Upper lobe of right lung (tissue), 1 donor: ENCODE measurements around the gene PPP2CA. TPM values are rescaled to one million over a fixed set of nuclear protein-coding genes. Genes with fewer than 3 reads are reported as not detected.

ENCODE experiments used
- ATAC-seq: fragments of 200-7000 bp; cut with Tn5 transposase; one replicate; pipeline ENCODE4 v1.9.1; 2020; ENCODE audit warnings: mild to moderate bottlenecking, moderate library complexity
- DNase-seq: peaks from one replicate; pipeline ENCODE4 v3.0.0-alpha.2; 2020
- H3K27ac ChIP-seq: fragments of 200-600 bp; one replicate; pipeline ENCODE4 v1.8.0; 2022
- H3K27me3 ChIP-seq: fragments of 200-600 bp; one replicate; pipeline ENCODE4 v1.8.0; 2022; ENCODE audit warnings: mild to moderate bottlenecking
- H3K36me3 ChIP-seq: fragments of 200-600 bp; one replicate; pipeline ENCODE4 v1.8.0; 2022
- H3K4me1 ChIP-seq: fragments of 200-600 bp; one replicate; pipeline ENCODE4 v1.8.0; 2022
- H3K4me3 ChIP-seq: fragments of 200-600 bp; one replicate; pipeline ENCODE4 v1.8.0; 2022; ENCODE audit warnings: mild to moderate bottlenecking
- H3K9me3 ChIP-seq: fragments of 200-600 bp; one replicate; pipeline ENCODE4 v1.8.0; 2022
- CTCF ChIP-seq: fragments of 200-600 bp; IDR thresholded peaks from one replicate; pipeline ENCODE4 v1.8.0; 2022; ENCODE audit warnings: antibody characterized with exemption
- intact Hi-C: fragments of 100-400 bp; cut with DNase I; formaldehyde crosslinking; loops from one replicate; pipeline ENCODE4 v1.11.0; 2022
- total RNA-seq: library from RNA; stranded (reverse); fragmentation: NEBNext Ultra II Directional; extraction: Animal tissue kit (Norgen Biotek cat#: 25700); gene quantifications from one replicate; pipeline ENCODE4 v1.2.1, GENCODE V29; 2021
- donor health status: DM: no; HTN: yes; CAD: no; lungs with severe emphysema.

PPP2CA gene
- total RNA-seq, 1 donor from 2014 or later, result 108 TPM

- Histone ChIP-seq H3K27me3 (no peaks in the 10 kb centered on the region), H3K36me3 (peaks cover 57% of the 10 kb centered on the region), H3K4me1 (no peaks in the 10 kb centered on the region), H3K4me3 (no peak overlapping the region), H3K9me3 (no peaks in the 10 kb centered on the region), H3K27ac (no peak overlapping the region)
- DNase-seq, result no peak
- ATAC-seq, result no peak
- intact Hi-C loops, result no loop called here
- no peak for TF ChIP-seq CTCF
Observed at GRCh38 chr5:134195666-134196065, 30.2 kb downstream of the PPP2CA start.

GRCh38 chr5:134189031-134189430, 36.8 kb downstream of the PPP2CA start:
- H3K36me3 ChIP-seq, result no peaks in the 10 kb centered on the region
- ATAC-seq (no peak), DNase-seq (no peak)
- no peak overlapping the region for H3K27ac ChIP-seq
- intact Hi-C loops, result loop anchor here (10.0 kb wide), 1 partner anchor 396 kb away; no protein-coding TSS in a partner anchor
- no peaks in the 10 kb centered on the region for H3K27me3 ChIP-seq
- H3K4me1 ChIP-seq, result no peaks in the 10 kb centered on the region
- no peak for TF ChIP-seq CTCF
- no peak overlapping the region for H3K4me3 ChIP-seq
- no peaks in the 10 kb centered on the region for H3K9me3 ChIP-seq

- Histone ChIP-seq H3K27ac (no peak overlapping the region), H3K36me3 (no peaks in the 10 kb centered on the region), H3K9me3 (no peaks in the 10 kb centered on the region), H3K4me1 (no peaks in the 10 kb centered on the region), H3K4me3 (no peak overlapping the region), H3K27me3 (no peaks in the 10 kb centered on the region)
- no peak for TF ChIP-seq CTCF
- DNase-seq, result no peak
- no peak for ATAC-seq
- intact Hi-C loops, result loop anchor here (10.0 kb wide), 1 partner anchor 397 kb away; no protein-coding TSS in a partner anchor
Observed at GRCh38 chr5:134188092-134188491, 37.8 kb downstream of the PPP2CA start.

- no peaks in the 10 kb centered on the region for H3K27me3 ChIP-seq
- no peak overlapping the region for H3K4me3 ChIP-seq
- H3K9me3 ChIP-seq, result no peaks in the 10 kb centered on the region
- TF ChIP-seq CTCF, result peak; percentile 91
- no peaks in the 10 kb centered on the region for H3K4me1 ChIP-seq
- peak; percentile 96 for ATAC-seq
- H3K36me3 ChIP-seq, result no peaks in the 10 kb centered on the region
- intact Hi-C loops, result loop anchor here (5.0 to 10.0 kb wide), 2 partner anchors 103 to 400 kb away; no protein-coding TSS in a partner anchor
- no peak overlapping the region for H3K27ac ChIP-seq
- DNase-seq, result peak; percentile 75
Observed at GRCh38 chr5:134184155-134185135, 41.4 kb downstream of the PPP2CA start.

GRCh38 chr5:134183481-134183880, 42.4 kb downstream of the PPP2CA start:
- no peaks in the 10 kb centered on the region for H3K36me3 ChIP-seq
- intact Hi-C loops, result loop anchor here (5.0 to 10.0 kb wide), 2 partner anchors 104 to 401 kb away; no protein-coding TSS in a partner anchor
- H3K4me3 ChIP-seq, result no peak overlapping the region
- no peaks in the 10 kb centered on the region for H3K9me3 ChIP-seq
- no peak overlapping the region for H3K27ac ChIP-seq
- no peaks in the 10 kb centered on the region for H3K4me1 ChIP-seq
- no peaks in the 10 kb centered on the region for H3K27me3 ChIP-seq
- ATAC-seq (no peak), DNase-seq (no peak)
- TF ChIP-seq CTCF, result no peak
